GM12801 (cell line): ENCODE data around the gene ZFP28.

Experiments used
- CTCF ChIP-seq: IDR thresholded peaks from one replicate; pipeline ENCODE4 v1.5.1; 2011; ENCODE audit warnings: control low read depth; ENCODE audit not compliant: insufficient read length; ENCODE audit errors: extremely low read depth

ZFP28 gene

GRCh38 chr19:56538254-56538760, 441 bp upstream of the ZFP28 start:
- no peak for TF ChIP-seq CTCF

GRCh38 chr19:56543776-56544175, 5.0 kb downstream of the ZFP28 start:
- no peak for TF ChIP-seq CTCF

- TF ChIP-seq CTCF: no peak
Measured at GRCh38 chr19:56547535-56547934, 8.8 kb downstream of the ZFP28 start.

- no peak for TF ChIP-seq CTCF
Measured at GRCh38 chr19:56554272-56554869, 15.6 kb downstream of the ZFP28 start.

GRCh38 chr19:56562766-56563165, 24.0 kb downstream of the ZFP28 start:
- TF ChIP-seq CTCF: no peak

- TF ChIP-seq CTCF: no peak
Measured at GRCh38 chr19:56566904-56567273, 28.1 kb downstream of the ZFP28 start.

GRCh38 chr19:56567274-56568120, 28.7 kb downstream of the ZFP28 start, which contains the start of gene ZNF470:
Gene ZNF470, plus strand, starts transcription at chr19:56567468. Its CDS starts 2,844 bp downstream, at chr19:56570312.
- TF ChIP-seq CTCF: no peak
